ENCODE results near the gene TMEM132D.

TMEM132D gene

DNA sequence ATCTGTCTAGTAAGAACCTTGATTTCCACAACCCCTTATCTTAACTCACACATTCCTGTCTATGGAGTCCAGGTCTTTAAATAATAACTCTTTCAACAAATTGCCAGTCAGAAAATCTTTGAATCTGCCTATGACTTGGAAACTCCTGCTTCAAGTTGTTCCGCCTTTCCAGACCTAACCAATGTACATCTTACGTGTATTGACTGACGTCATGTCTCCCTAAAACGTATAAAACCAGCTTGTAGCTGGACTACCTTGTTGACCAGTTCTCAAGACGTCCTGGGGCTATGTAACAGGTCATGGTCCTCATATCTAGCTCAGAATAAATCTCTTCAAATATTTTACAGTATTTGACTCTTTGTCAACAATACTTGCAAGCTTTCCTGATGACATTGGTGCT, 337.0 kb downstream of the TMEM132D start:
- no peaks in the 10 kb centered on the region for H3K9me3 ChIP-seq (ENCODE audit: insufficient read depth, low read length)
- no peak overlapping the region for H3K9ac ChIP-seq (ENCODE audit: low read length)
- H3K4me2 ChIP-seq (ENCODE audit: low read depth, low read length, poor library complexity, severe bottlenecking), result no peak overlapping the region
- H4K20me1 ChIP-seq (ENCODE audit: low read depth, low read length), result no peaks in the 10 kb centered on the region
- H3K36me3 ChIP-seq (ENCODE audit: low read length), result no peaks in the 10 kb centered on the region
- no peaks in the 10 kb centered on the region for H3K9me2 ChIP-seq (replicated peaks; ENCODE audit: insufficient read depth, low read length)
- TF ChIP-seq EZH2phosphoT487 (conservative IDR thresholded peaks at IDR 0.05; ENCODE audit: low read length) (no peak), CTCF (IDR thresholded peaks at IDR 0.05; ENCODE audit: insufficient read depth, low read length, poor library complexity, severe bottlenecking) (no peak)
- no peaks in the 10 kb centered on the region for H3K27me3 ChIP-seq (ENCODE audit: low read length)
- no peaks in the 10 kb centered on the region for H3K79me2 ChIP-seq (ENCODE audit: insufficient read depth, low read length)
- no peak overlapping the region for H3K4me3 ChIP-seq (ENCODE audit: insufficient read depth, low read length, poor library complexity, severe bottlenecking)
- H3F3A ChIP-seq (ENCODE audit: insufficient read depth), result no peaks in the 10 kb centered on the region
- no peak overlapping the region for H3K27ac ChIP-seq (ENCODE audit: low read depth, low read length)
- no peak overlapping the region for H2AFZ ChIP-seq (ENCODE audit: low read depth, low read length, severe bottlenecking)

DNA sequence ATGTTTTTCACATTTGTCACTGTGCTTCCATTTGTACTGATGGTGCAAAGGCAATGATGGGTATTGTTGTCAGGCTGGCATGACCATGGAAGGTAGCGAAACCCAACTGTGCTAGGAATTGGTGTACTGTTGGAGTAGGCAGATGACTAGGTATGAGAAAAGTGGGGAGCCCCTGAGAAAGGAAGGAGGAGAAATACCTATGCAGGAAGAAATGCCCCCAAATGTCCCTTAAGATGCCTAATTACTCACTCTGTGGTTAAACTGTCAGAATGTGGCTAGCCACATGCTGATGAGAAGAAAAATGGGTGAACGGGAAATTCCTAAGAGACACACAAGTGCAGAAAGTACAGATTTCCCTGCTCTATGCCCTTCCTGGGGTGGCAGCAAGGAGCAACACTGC, 339.1 kb downstream of the TMEM132D start:
- no peaks in the 10 kb centered on the region for H3K36me3 ChIP-seq (ENCODE audit: low read length)
- H3K9me2 ChIP-seq (replicated peaks; ENCODE audit: insufficient read depth, low read length), result no peaks in the 10 kb centered on the region
- H3K9me3 ChIP-seq (ENCODE audit: insufficient read depth, low read length), result no peaks in the 10 kb centered on the region
- no peaks in the 10 kb centered on the region for H3K79me2 ChIP-seq (ENCODE audit: insufficient read depth, low read length)
- TF ChIP-seq CTCF (IDR thresholded peaks at IDR 0.05; ENCODE audit: insufficient read depth, low read length, poor library complexity, severe bottlenecking) (no peak), EZH2phosphoT487 (conservative IDR thresholded peaks at IDR 0.05; ENCODE audit: low read length) (no peak)
- H3K27ac ChIP-seq (ENCODE audit: low read depth, low read length), result no peak overlapping the region
- H3K27me3 ChIP-seq (ENCODE audit: low read length), result no peaks in the 10 kb centered on the region
- no peak overlapping the region for H3K4me2 ChIP-seq (ENCODE audit: low read depth, low read length, poor library complexity, severe bottlenecking)
- no peak overlapping the region for H3K4me3 ChIP-seq (ENCODE audit: insufficient read depth, low read length, poor library complexity, severe bottlenecking)
- no peak overlapping the region for H3K9ac ChIP-seq (ENCODE audit: low read length)
- H3F3A ChIP-seq (ENCODE audit: insufficient read depth), result no peaks in the 10 kb centered on the region
- no peak overlapping the region for H2AFZ ChIP-seq (ENCODE audit: low read depth, low read length, severe bottlenecking)
- H4K20me1 ChIP-seq (ENCODE audit: low read depth, low read length), result no peaks in the 10 kb centered on the region

DNA sequence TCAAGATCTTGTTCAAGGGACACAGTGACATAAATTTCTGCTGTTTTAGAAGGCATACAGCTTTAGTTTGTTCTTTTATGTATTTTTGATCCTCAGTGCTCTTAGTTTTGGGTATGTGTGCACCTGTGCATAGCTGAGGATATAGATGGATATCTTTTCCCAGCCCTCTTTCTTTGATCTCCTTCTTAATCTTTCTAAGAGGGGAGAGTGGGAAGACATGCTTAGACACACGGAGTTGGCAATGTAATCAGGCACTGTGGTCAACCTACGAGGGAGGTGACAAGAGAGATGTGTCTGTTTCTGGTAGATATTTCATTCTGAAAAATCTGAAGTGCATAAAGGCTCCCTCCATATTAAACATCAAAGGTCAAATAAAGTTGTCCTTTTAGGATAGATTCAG, 340.6 kb downstream of the TMEM132D start:
- H3K27me3 ChIP-seq (ENCODE audit: low read length), result no peaks in the 10 kb centered on the region
- no peaks in the 10 kb centered on the region for H3F3A ChIP-seq (ENCODE audit: insufficient read depth)
- H3K9ac ChIP-seq (ENCODE audit: low read length), result no peak overlapping the region
- H3K9me3 ChIP-seq (ENCODE audit: insufficient read depth, low read length), result no peaks in the 10 kb centered on the region
- TF ChIP-seq CTCF (IDR thresholded peaks at IDR 0.05; ENCODE audit: insufficient read depth, low read length, poor library complexity, severe bottlenecking), result no peak
- no peak overlapping the region for H3K4me3 ChIP-seq (ENCODE audit: insufficient read depth, low read length, poor library complexity, severe bottlenecking)
- no peaks in the 10 kb centered on the region for H3K9me2 ChIP-seq (replicated peaks; ENCODE audit: insufficient read depth, low read length)
- H3K79me2 ChIP-seq (ENCODE audit: insufficient read depth, low read length), result no peaks in the 10 kb centered on the region
- no peaks in the 10 kb centered on the region for H4K20me1 ChIP-seq (ENCODE audit: low read depth, low read length)
- H3K36me3 ChIP-seq (ENCODE audit: low read length), result no peaks in the 10 kb centered on the region
- H2AFZ ChIP-seq (ENCODE audit: low read depth, low read length, severe bottlenecking), result no peak overlapping the region
- no peak overlapping the region for H3K27ac ChIP-seq (ENCODE audit: low read depth, low read length)
- H3K4me2 ChIP-seq (ENCODE audit: low read depth, low read length, poor library complexity, severe bottlenecking), result no peak overlapping the region

GRCh38 chr12:129561304-129561703, 342.5 kb downstream of the TMEM132D start:
- Histone ChIP-seq H3K4me3 (ENCODE audit: insufficient read depth, low read length, poor library complexity, severe bottlenecking) (no peak overlapping the region), H2AFZ (ENCODE audit: low read depth, low read length, severe bottlenecking) (no peak overlapping the region), H3K9me2 (replicated peaks; ENCODE audit: insufficient read depth, low read length) (no peaks in the 10 kb centered on the region), H4K20me1 (ENCODE audit: low read depth, low read length) (no peaks in the 10 kb centered on the region), H3K4me2 (ENCODE audit: low read depth, low read length, poor library complexity, severe bottlenecking) (no peak overlapping the region), H3K79me2 (ENCODE audit: insufficient read depth, low read length) (no peaks in the 10 kb centered on the region), H3K36me3 (ENCODE audit: low read length) (no peaks in the 10 kb centered on the region), H3F3A (ENCODE audit: insufficient read depth) (no peaks in the 10 kb centered on the region), H3K27ac (ENCODE audit: low read depth, low read length) (no peak overlapping the region), H3K27me3 (ENCODE audit: low read length) (no peaks in the 10 kb centered on the region; the same call in 1 of the 2 replicates), H3K9ac (ENCODE audit: low read length) (no peak overlapping the region), H3K9me3 (ENCODE audit: insufficient read depth, low read length) (no peaks in the 10 kb centered on the region)
- TF ChIP-seq EZH2phosphoT487 (conservative IDR thresholded peaks at IDR 0.05; ENCODE audit: low read length) (no peak), CTCF (IDR thresholded peaks at IDR 0.05; ENCODE audit: insufficient read depth, low read length, poor library complexity, severe bottlenecking) (no peak)

Data from SU-DHL-6 (cell line).